Measurements from ENCODE around the gene OR8J1.
"Not testable (repeated sequence)": the region's sequence is repeated elsewhere in the genome, so short reads cannot be mapped to it uniquely, and the experiment has no call there.

Gene OR8J1

DNA sequence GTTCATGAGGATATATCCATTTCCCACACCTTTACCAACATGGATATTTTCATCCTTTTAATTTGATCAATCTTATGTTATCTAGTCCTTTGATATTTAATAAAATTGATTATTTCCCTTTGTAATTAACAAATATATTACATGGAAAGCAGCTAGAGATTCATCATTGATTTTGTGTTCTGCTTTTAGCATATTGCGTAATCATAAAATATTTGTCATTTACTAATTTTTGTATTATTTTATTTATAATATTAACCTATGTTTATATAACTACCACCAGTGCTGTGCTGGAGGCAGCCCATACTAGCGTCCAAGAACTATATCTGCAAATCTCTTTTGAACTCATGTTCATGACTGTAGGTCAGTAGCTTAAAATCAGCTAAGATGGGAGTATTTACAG, 26.0 kb downstream of the OR8J1 start:
- no peak overlapping the region for H2AK5ac ChIP-seq (ENCODE audit: low read depth, low read length)
- no peak overlapping the region for H2BK12ac ChIP-seq (ENCODE audit: low read length)
- H3K4me2 ChIP-seq (ENCODE audit: insufficient read depth, low read length, poor library complexity, severe bottlenecking) = no peak overlapping the region
- no peaks in the 10 kb centered on the region for H3K36me3 ChIP-seq (replicated peaks in 1 of 2; ENCODE audit: control insufficient read depth in 2 of 2, insufficient read depth in 2 of 2, low read length in 2 of 2)
- H3K9ac ChIP-seq (ENCODE audit: low read depth, low read length, poor library complexity) = no peak overlapping the region
- no peak overlapping the region for H3K18ac ChIP-seq (ENCODE audit: low read length)
- no CpG with 5 or more reads among the region's 2 CpGs for WGBS, 2 donors (ENCODE audit: extremely low coverage in 2 of 2, insufficient read length in 2 of 2, insufficient replicate concordance in 1 of 2)
- H3K4me1 ChIP-seq (ENCODE audit: control insufficient read depth in 2 of 2, insufficient read depth in 1 of 2, low read depth in 1 of 2, low read length in 2 of 2) = no peaks in the 10 kb centered on the region
- no peaks in the 10 kb centered on the region for H3K79me1 ChIP-seq (ENCODE audit: low read depth, low read length)
- H2BK5ac ChIP-seq (ENCODE audit: low read length) = no peak overlapping the region
- H2AFZ ChIP-seq (ENCODE audit: low read length) = no peak overlapping the region
- no peaks in the 10 kb centered on the region for H3K9me3 ChIP-seq (replicated peaks in 1 of 2; ENCODE audit: control insufficient read depth in 2 of 2, insufficient read depth in 1 of 2, low read depth in 1 of 2, low read length in 2 of 2)
- no peak overlapping the region for H3K27ac ChIP-seq (replicated peaks; ENCODE audit: low read length)
- H3K23ac ChIP-seq (ENCODE audit: low read depth, low read length, poor library complexity) = no peak overlapping the region
- no peak overlapping the region for H2BK120ac ChIP-seq (ENCODE audit: low read depth, low read length)
- no peak overlapping the region for H4K91ac ChIP-seq (ENCODE audit: low read depth, low read length, poor library complexity)
- no peak overlapping the region for H4K8ac ChIP-seq (ENCODE audit: low read depth, low read length)
- H2BK15ac ChIP-seq (ENCODE audit: low read length) = no peak overlapping the region
- no peak for DNase-seq (ENCODE audit: low spot score)
- H3K27me3 ChIP-seq (ENCODE audit: control insufficient read depth in 3 of 3, insufficient read depth in 3 of 3, low read depth in 1 of 3, low read length in 3 of 3) = no peaks in the 10 kb centered on the region
- no peak overlapping the region for H3K4me3 ChIP-seq (ENCODE audit: low read length in 2 of 2)
- no peak overlapping the region for H3K4ac ChIP-seq (ENCODE audit: low read length)
- H3K14ac ChIP-seq (ENCODE audit: low read length) = no peak overlapping the region

DNA sequence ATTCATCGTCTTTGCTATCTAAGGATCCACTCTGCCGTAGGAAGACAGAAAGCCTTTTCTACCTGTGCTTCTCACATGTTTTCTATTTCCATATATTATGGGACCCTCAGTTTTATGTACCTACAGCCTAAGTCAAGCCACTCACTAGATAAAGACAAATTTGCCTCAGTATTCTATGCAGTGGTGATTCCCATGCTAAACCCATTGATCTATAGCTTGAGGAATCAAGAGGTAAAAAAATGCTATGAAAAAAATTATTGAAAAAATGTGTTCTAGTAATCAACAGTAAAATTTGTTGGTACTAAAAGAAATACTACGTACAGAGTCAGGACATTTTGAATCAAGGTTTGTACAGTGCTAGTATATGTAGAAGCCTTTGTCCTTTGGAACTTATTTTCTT, 40.3 kb downstream of the OR8J1 start:
- Histone ChIP-seq H4K8ac (ENCODE audit: low read depth, low read length) (no peak overlapping the region), H2BK5ac (ENCODE audit: low read length) (no peak overlapping the region), H2AK5ac (ENCODE audit: low read depth, low read length) (no peak overlapping the region), H3K79me1 (ENCODE audit: low read depth, low read length) (no peaks in the 10 kb centered on the region), H2BK15ac (ENCODE audit: low read length) (no peak overlapping the region), H3K18ac (ENCODE audit: low read length) (no peak overlapping the region), H3K4me2 (ENCODE audit: insufficient read depth, low read length, poor library complexity, severe bottlenecking) (no peak overlapping the region), H3K27ac (replicated peaks; ENCODE audit: low read length) (no peak overlapping the region), H3K9ac (ENCODE audit: low read depth, low read length, poor library complexity) (no peak overlapping the region), H4K91ac (ENCODE audit: low read depth, low read length, poor library complexity) (no peak overlapping the region), H3K4me3 (ENCODE audit: low read length in 2 of 2) (no peak overlapping the region), H3K4me1 (ENCODE audit: control insufficient read depth in 2 of 2, insufficient read depth in 1 of 2, low read depth in 1 of 2, low read length in 2 of 2) (no peaks in the 10 kb centered on the region), H2BK120ac (ENCODE audit: low read depth, low read length) (no peak overlapping the region), H3K23ac (ENCODE audit: low read depth, low read length, poor library complexity) (no peak overlapping the region), H3K14ac (ENCODE audit: low read length) (no peak overlapping the region), H2AFZ (ENCODE audit: low read length) (no peak overlapping the region), H3K9me3 (replicated peaks in 1 of 2; ENCODE audit: control insufficient read depth in 2 of 2, insufficient read depth in 1 of 2, low read depth in 1 of 2, low read length in 2 of 2) (no peaks in the 10 kb centered on the region), H3K36me3 (replicated peaks in 1 of 2; ENCODE audit: control insufficient read depth in 2 of 2, insufficient read depth in 2 of 2, low read length in 2 of 2) (no peaks in the 10 kb centered on the region), H2BK12ac (ENCODE audit: low read length) (no peak overlapping the region), H3K4ac (ENCODE audit: low read length) (no peak overlapping the region), H3K27me3 (ENCODE audit: control insufficient read depth in 3 of 3, insufficient read depth in 3 of 3, low read depth in 1 of 3, low read length in 3 of 3) (no peaks in the 10 kb centered on the region)
- no CpG with 5 or more reads among the region's 3 CpGs for WGBS, 2 donors (ENCODE audit: extremely low coverage in 2 of 2, insufficient read length in 2 of 2, insufficient replicate concordance in 1 of 2)
- no peak for DNase-seq (ENCODE audit: low spot score)

DNA sequence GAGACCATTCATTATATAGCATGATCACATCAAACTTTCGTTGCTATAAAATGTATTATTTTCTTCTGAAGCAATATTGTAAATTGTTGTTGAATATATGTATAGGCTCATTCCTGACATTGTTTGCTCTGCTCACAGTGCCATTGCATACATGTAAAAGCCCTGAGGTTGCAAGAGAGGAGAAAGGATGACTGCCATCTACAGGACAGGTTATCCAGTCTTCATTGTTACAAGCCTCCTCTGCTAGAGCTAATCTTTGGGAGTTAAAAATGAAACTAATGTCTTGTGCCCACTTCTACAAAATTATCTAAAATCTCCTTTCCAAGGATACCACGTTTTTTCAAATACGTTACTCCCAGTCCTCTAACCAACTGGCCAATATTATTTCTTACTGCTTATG, 42.0 kb downstream of the OR8J1 start:
- Histone ChIP-seq H3K27ac (replicated peaks; ENCODE audit: low read length) (no peak overlapping the region), H2BK120ac (ENCODE audit: low read depth, low read length) (no peak overlapping the region), H4K91ac (ENCODE audit: low read depth, low read length, poor library complexity) (no peak overlapping the region), H3K23ac (ENCODE audit: low read depth, low read length, poor library complexity) (no peak overlapping the region), H3K9me3 (replicated peaks in 1 of 2; ENCODE audit: control insufficient read depth in 2 of 2, insufficient read depth in 1 of 2, low read depth in 1 of 2, low read length in 2 of 2) (no peaks in the 10 kb centered on the region), H3K36me3 (replicated peaks in 1 of 2; ENCODE audit: control insufficient read depth in 2 of 2, insufficient read depth in 2 of 2, low read length in 2 of 2) (no peaks in the 10 kb centered on the region), H2BK5ac (ENCODE audit: low read length) (no peak overlapping the region), H3K9ac (ENCODE audit: low read depth, low read length, poor library complexity) (no peak overlapping the region), H3K4me3 (ENCODE audit: low read length in 2 of 2) (no peak overlapping the region), H3K18ac (ENCODE audit: low read length) (no peak overlapping the region), H2BK15ac (ENCODE audit: low read length) (no peak overlapping the region), H2BK12ac (ENCODE audit: low read length) (no peak overlapping the region), H3K14ac (ENCODE audit: low read length) (no peak overlapping the region), H2AK5ac (ENCODE audit: low read depth, low read length) (no peak overlapping the region), H3K4me2 (ENCODE audit: insufficient read depth, low read length, poor library complexity, severe bottlenecking) (no peak overlapping the region), H4K8ac (ENCODE audit: low read depth, low read length) (no peak overlapping the region), H3K27me3 (ENCODE audit: control insufficient read depth in 3 of 3, insufficient read depth in 3 of 3, low read depth in 1 of 3, low read length in 3 of 3) (no peaks in the 10 kb centered on the region), H3K4ac (ENCODE audit: low read length) (no peak overlapping the region), H3K79me1 (ENCODE audit: low read depth, low read length) (no peaks in the 10 kb centered on the region), H3K4me1 (ENCODE audit: control insufficient read depth in 2 of 2, insufficient read depth in 1 of 2, low read depth in 1 of 2, low read length in 2 of 2) (no peaks in the 10 kb centered on the region), H2AFZ (ENCODE audit: low read length) (no peak overlapping the region)
- DNase-seq (ENCODE audit: low spot score) = no peak
- WGBS, 2 donors (ENCODE audit: extremely low coverage in 2 of 2, insufficient read length in 2 of 2, insufficient replicate concordance in 1 of 2) = no CpG with 5 or more reads among the region's 3 CpGs

DNA sequence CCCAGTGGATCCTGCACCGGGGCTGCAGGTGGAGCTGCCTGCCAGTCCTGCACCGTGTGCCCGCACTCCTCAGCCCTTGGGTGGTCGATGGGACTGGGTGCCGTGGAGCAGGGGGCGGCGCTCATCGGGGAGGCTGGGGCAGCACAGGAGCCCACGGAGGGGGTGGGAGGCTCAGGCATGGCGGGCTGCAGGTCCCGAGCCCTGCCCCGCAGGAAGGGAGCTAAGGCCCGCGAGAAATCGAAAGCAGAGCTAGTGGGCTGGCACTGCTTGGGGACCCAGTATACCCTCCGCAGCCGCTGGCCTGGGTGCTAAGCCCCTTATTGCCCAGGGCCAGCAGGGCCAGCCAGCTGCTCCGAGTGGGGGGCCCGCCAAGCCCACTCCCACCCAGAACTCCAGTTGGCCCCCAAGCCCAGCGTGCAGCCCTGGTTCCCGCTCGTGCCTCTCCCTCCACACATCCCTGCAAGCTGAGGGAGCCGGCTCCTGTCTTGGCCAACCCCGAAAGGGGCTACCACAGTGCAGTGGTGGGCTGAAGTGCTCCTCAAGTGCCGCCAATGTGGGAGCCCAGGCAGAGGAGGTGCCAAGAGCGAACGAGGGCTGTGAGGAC, 47.9 kb downstream of the OR8J1 start:
- not testable (repeated sequence) for DNase-seq (ENCODE audit: low spot score); H2AFZ ChIP-seq (ENCODE audit: low read length); H3K36me3 ChIP-seq (replicated peaks in 1 of 2; ENCODE audit: control insufficient read depth in 2 of 2, insufficient read depth in 2 of 2, low read length in 2 of 2); H3K4me2 ChIP-seq (ENCODE audit: insufficient read depth, low read length, poor library complexity, severe bottlenecking); H3K9me3 ChIP-seq (replicated peaks in 1 of 2; ENCODE audit: control insufficient read depth in 2 of 2, insufficient read depth in 1 of 2, low read depth in 1 of 2, low read length in 2 of 2); H3K4me1 ChIP-seq (ENCODE audit: control insufficient read depth in 2 of 2, insufficient read depth in 1 of 2, low read depth in 1 of 2, low read length in 2 of 2); H2BK5ac ChIP-seq (ENCODE audit: low read length); H2BK15ac ChIP-seq (ENCODE audit: low read length); H2BK12ac ChIP-seq (ENCODE audit: low read length); H3K27ac ChIP-seq (replicated peaks; ENCODE audit: low read length); H4K8ac ChIP-seq (ENCODE audit: low read depth, low read length); H2BK120ac ChIP-seq (ENCODE audit: low read depth, low read length); H3K23ac ChIP-seq (ENCODE audit: low read depth, low read length, poor library complexity); H3K9ac ChIP-seq (ENCODE audit: low read depth, low read length, poor library complexity); H3K14ac ChIP-seq (ENCODE audit: low read length); H4K91ac ChIP-seq (ENCODE audit: low read depth, low read length, poor library complexity); H2AK5ac ChIP-seq (ENCODE audit: low read depth, low read length); H3K27me3 ChIP-seq (ENCODE audit: control insufficient read depth in 3 of 3, insufficient read depth in 3 of 3, low read depth in 1 of 3, low read length in 3 of 3); H3K4ac ChIP-seq (ENCODE audit: low read length); H3K79me1 ChIP-seq (ENCODE audit: low read depth, low read length)
- WGBS, 2 donors (ENCODE audit: extremely low coverage in 2 of 2, insufficient read length in 2 of 2, insufficient replicate concordance in 1 of 2) = no CpG with 5 or more reads among the region's 27 CpGs
- Histone ChIP-seq H3K4me3 (ENCODE audit: low read length in 2 of 2) (peak overlapping the region in 1 of 2 donors; percentile 28), H3K18ac (ENCODE audit: low read length) (peak overlapping the region; percentile 38)

Data from neuronal stem cell (in vitro differentiated cells).